Measurements from ENCODE around the gene ZNF507.

- TF ChIP-seq POLR2A (IDR thresholded peaks at IDR 0.05): no peak
- TF ChIP-seq CTCF (IDR thresholded peaks at IDR 0.05): no peak
- TF ChIP-seq EP300 (IDR thresholded peaks at IDR 0.05): no peak
Observed at GRCh38 chr19:32296694-32297093, 48.7 kb upstream of the ZNF507 start.

Data from ovary (tissue), 3 donors.